ENCODE data around the gene PDZD4.

PDZD4 gene

GRCh38 chrX:153773741-153774575 is 56.4 kb downstream of the PDZD4 start:
- no peak for DNase-seq (ENCODE audit: low read depth in 4 of 4, low spot score in 1 of 4)

GRCh38 chrX:153773218-153773611 is 57.1 kb downstream of the PDZD4 start:
- DNase-seq (ENCODE audit: low read depth in 4 of 4, low spot score in 1 of 4), result no peak

- DNase-seq (ENCODE audit: low read depth in 4 of 4, low spot score in 1 of 4), result no peak
Measured at GRCh38 chrX:153772316-153773217, 57.8 kb downstream of the PDZD4 start.

- no peak for DNase-seq (ENCODE audit: low read depth in 4 of 4, low spot score in 1 of 4)
Measured at GRCh38 chrX:153771415-153772315, 58.7 kb downstream of the PDZD4 start.

- no peak for DNase-seq (ENCODE audit: low read depth in 4 of 4, low spot score in 1 of 4)
Measured at GRCh38 chrX:153770601-153771414, 59.5 kb downstream of the PDZD4 start.

GRCh38 chrX:153769865-153770600 is 60.3 kb downstream of the PDZD4 start:
- DNase-seq (ENCODE audit: low read depth in 4 of 4, low spot score in 1 of 4), result no peak

- no peak for DNase-seq (ENCODE audit: low read depth in 4 of 4, low spot score in 1 of 4)
Measured at GRCh38 chrX:153769158-153769864, 61.0 kb downstream of the PDZD4 start.

GRCh38 chrX:153768311-153769157 is 61.8 kb downstream of the PDZD4 start:
- no peak for DNase-seq (ENCODE audit: low read depth in 4 of 4, low spot score in 1 of 4)

GRCh38 chrX:153767674-153768055 is 62.7 kb downstream of the PDZD4 start:
- DNase-seq (ENCODE audit: low read depth in 4 of 4, low spot score in 1 of 4), result no peak

GRCh38 chrX:153766871-153767673 is 63.3 kb downstream of the PDZD4 start:
- DNase-seq (ENCODE audit: low read depth in 4 of 4, low spot score in 1 of 4), result no peak

- peak in 1 of 4 experiments; percentile 21 for DNase-seq (ENCODE audit: low read depth in 4 of 4, low spot score in 1 of 4)
Measured at GRCh38 chrX:153766098-153766817, 64.1 kb downstream of the PDZD4 start.

GRCh38 chrX:153765138-153766079 is 64.9 kb downstream of the PDZD4 start:
- DNase-seq (ENCODE audit: low read depth in 4 of 4, low spot score in 1 of 4), result no peak

GRCh38 chrX:153764786-153765137 is 65.6 kb downstream of the PDZD4 start:
- no peak for DNase-seq (ENCODE audit: low read depth in 4 of 4, low spot score in 1 of 4)

- DNase-seq (ENCODE audit: low read depth in 4 of 4, low spot score in 1 of 4), result peak; percentile 40 to 57 (median 49)
Measured at GRCh38 chrX:153763989-153764755, 66.2 kb downstream of the PDZD4 start, which contains the start of gene PLXNB3. TSS of gene PLXNB3 (plus strand) at chrX:153764249. CDS start at chrX:153765536, 1,287 bp downstream.

Measured in stimulated activated CD4-positive, alpha-beta T cell treated with anti-CD3 and anti-CD28 coated beads, Interleukin-1b, Interleukin-23, amount 100 ng/mL, for 24 hours (primary cell).